Astrocyte (in vitro differentiated cells and primary cell): ENCODE results near the gene NCOA3.

ENCODE experiments used
- EZH2 ChIP-seq: IDR thresholded peaks from 2 replicates; pipeline ENCODE4 v1.6.1; 2012; ENCODE audit warnings: mild to moderate bottlenecking, low read length, inconsistent platforms; ENCODE audit not compliant: insufficient read depth
- TF ChIP-seq, protein P1 (sequence below): IDR thresholded peaks from 2 replicates; pipeline ENCODE4 v1.5.1; 2011; ENCODE audit warnings: low read depth, mild to moderate bottlenecking, inconsistent platforms, low read length, moderate library complexity; ENCODE audit not compliant: insufficient read depth

DNA sequence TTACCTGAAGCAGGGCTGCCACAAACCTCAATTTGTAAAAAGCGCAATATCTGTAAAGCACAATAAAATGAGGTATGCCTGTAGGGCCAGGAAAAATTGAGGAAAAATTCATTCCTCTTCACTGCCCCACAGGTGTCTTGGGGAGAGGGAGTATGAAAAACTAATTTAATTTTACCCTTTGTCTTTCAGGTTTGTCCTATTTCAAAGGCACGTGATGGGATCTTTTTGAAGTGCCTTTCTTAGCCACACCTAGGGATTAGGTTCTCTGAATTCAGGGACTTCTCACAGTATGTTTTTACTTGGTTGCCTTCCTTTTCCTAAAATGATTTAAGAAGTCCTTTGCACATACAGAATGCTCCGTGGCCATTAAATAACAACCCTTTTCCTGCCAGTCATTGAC is 71.9 kb downstream of the NCOA3 start:
- TF ChIP-seq EZH2, result no peak
- TF ChIP-seq, protein P1, sequence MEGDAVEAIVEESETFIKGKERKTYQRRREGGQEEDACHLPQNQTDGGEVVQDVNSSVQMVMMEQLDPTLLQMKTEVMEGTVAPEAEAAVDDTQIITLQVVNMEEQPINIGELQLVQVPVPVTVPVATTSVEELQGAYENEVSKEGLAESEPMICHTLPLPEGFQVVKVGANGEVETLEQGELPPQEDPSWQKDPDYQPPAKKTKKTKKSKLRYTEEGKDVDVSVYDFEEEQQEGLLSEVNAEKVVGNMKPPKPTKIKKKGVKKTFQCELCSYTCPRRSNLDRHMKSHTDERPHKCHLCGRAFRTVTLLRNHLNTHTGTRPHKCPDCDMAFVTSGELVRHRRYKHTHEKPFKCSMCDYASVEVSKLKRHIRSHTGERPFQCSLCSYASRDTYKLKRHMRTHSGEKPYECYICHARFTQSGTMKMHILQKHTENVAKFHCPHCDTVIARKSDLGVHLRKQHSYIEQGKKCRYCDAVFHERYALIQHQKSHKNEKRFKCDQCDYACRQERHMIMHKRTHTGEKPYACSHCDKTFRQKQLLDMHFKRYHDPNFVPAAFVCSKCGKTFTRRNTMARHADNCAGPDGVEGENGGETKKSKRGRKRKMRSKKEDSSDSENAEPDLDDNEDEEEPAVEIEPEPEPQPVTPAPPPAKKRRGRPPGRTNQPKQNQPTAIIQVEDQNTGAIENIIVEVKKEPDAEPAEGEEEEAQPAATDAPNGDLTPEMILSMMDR, result no peak
